Neural cell (in vitro differentiated cells): ENCODE data around the gene ATOH8. TPM values are rescaled to one million over a fixed set of nuclear protein-coding genes. Genes with fewer than 3 reads are reported as not detected.

Experiments
- H2AFZ ChIP-seq: fragments of 200-600, 300-800 bp; sonication (generic), shearing (Covaris generic); 2 replicates; pipeline ENCODE4 v1.6.0; 2014; ENCODE audit warnings: low read depth, mild to moderate bottlenecking, antibody characterized with exemption, low read length, moderate library complexity
- H3F3A ChIP-seq: fragments of 200-600 bp; shearing (Covaris generic); 2 replicates; pipeline ENCODE4 v1.6.1; 2016; ENCODE audit warnings: mild to moderate bottlenecking, moderate library complexity, mixed read lengths, antibody characterized with exemption, low read length; ENCODE audit not compliant: insufficient read depth, poor library complexity, severe bottlenecking
- H3K27ac ChIP-seq: fragments of 200-600, 300-800 bp; sonication (generic), shearing (Covaris generic); 2 replicates; pipeline ENCODE4 v1.5.1; 2014; ENCODE audit warnings: mild to moderate bottlenecking, low read length, moderate library complexity
- H3K27me3 ChIP-seq: fragments of 300-800, 200-600 bp; sonication (generic), shearing (Covaris generic); 2 replicates; pipeline ENCODE4 v1.6.0; 2014; ENCODE audit warnings: mild to moderate bottlenecking, low read depth, low read length, moderate library complexity; ENCODE audit not compliant: insufficient read depth
- H3K36me3 ChIP-seq: fragments of 300-800, 200-600 bp; sonication (generic), shearing (Covaris generic); 2 replicates; pipeline ENCODE4 v1.5.1; 2014; ENCODE audit warnings: mild to moderate bottlenecking, antibody characterized with exemption, low read length, moderate library complexity; ENCODE audit not compliant: insufficient read depth
- H3K4me2 ChIP-seq: fragments of 300-800, 200-600 bp; sonication (generic), shearing (Covaris generic); 2 replicates; pipeline ENCODE4 v1.6.0; 2014; ENCODE audit warnings: mild to moderate bottlenecking, low read length
- H3K4me3 ChIP-seq: fragments of 300-800, 200-600 bp; sonication (generic), shearing (Covaris generic); 2 replicates; pipeline ENCODE4 v1.5.1; 2014; ENCODE audit warnings: mild to moderate bottlenecking, low read length, moderate library complexity
- H3K79me2 ChIP-seq: fragments of 200-600 bp; shearing (Covaris generic); replicated peaks from 2 replicates; pipeline ENCODE4 v1.6.0; 2014; ENCODE audit warnings: mild to moderate bottlenecking, low read length, moderate library complexity; ENCODE audit not compliant: insufficient read depth
- H3K9ac ChIP-seq: fragments of 300-800, 200-600 bp; sonication (generic), shearing (Covaris generic); 2 replicates; pipeline ENCODE4 v1.6.1; 2016; ENCODE audit warnings: mild to moderate bottlenecking, low read length, mixed read lengths
- H3K9me2 ChIP-seq: fragments of 200-600 bp; shearing (Covaris generic); 2 replicates; pipeline ENCODE4 v1.6.1; 2016; ENCODE audit warnings: mild to moderate bottlenecking, low read length, mixed read lengths; ENCODE audit not compliant: insufficient read depth
- H3K9me3 ChIP-seq: fragments of 200-600, 300-800 bp; sonication (generic), shearing (Covaris generic); 2 replicates; pipeline ENCODE4 v1.6.1; 2016; ENCODE audit warnings: mild to moderate bottlenecking, mixed run types, low read length, moderate library complexity, mixed read lengths
- H4K20me1 ChIP-seq: fragments of 200-600 bp; shearing (Covaris generic); 2 replicates; pipeline ENCODE4 v1.6.1; 2016; ENCODE audit warnings: mild to moderate bottlenecking, mixed run types; ENCODE audit not compliant: insufficient read depth
- EP300 ChIP-seq: fragments of 450-650 bp; conservative IDR thresholded peaks from 2 replicates; pipeline ENCODE4 v1.6.1; 2014; ENCODE audit warnings: antibody characterized with exemption, mild to moderate bottlenecking, moderate library complexity; ENCODE audit not compliant: poor library complexity, severe bottlenecking
- EZH2 ChIP-seq: fragments of 200-600, 300-800 bp; shearing (Covaris generic), sonication (generic); IDR thresholded peaks from 2 replicates; pipeline ENCODE4 v1.6.1; 2014; ENCODE audit warnings: antibody characterized with exemption, low read length, borderline replicate concordance, mild to moderate bottlenecking; ENCODE audit not compliant: insufficient read depth, poor library complexity, severe bottlenecking
- MXI1 ChIP-seq: fragments of 450-650 bp; conservative IDR thresholded peaks from 2 replicates; pipeline ENCODE4 v1.6.1; 2014; ENCODE audit warnings: antibody characterized with exemption, mild to moderate bottlenecking; ENCODE audit not compliant: poor library complexity, severe bottlenecking
- POLR2AphosphoS5 ChIP-seq: IDR thresholded peaks from 2 replicates; pipeline ENCODE4 v1.6.1; 2012
- RAD21 ChIP-seq: fragments of 450-650 bp; conservative IDR thresholded peaks from 2 replicates; pipeline ENCODE4 v1.6.1; 2014; ENCODE audit warnings: antibody characterized with exemption, mild to moderate bottlenecking, moderate library complexity
- SMC3 ChIP-seq: fragments of 450-650 bp; conservative IDR thresholded peaks from 2 replicates; pipeline ENCODE4 v1.6.1; 2014; ENCODE audit warnings: antibody characterized with exemption, mild to moderate bottlenecking, moderate library complexity; ENCODE audit not compliant: poor library complexity
- TAF1 ChIP-seq: IDR thresholded peaks from 2 replicates; pipeline ENCODE4 v1.6.1; 2012; ENCODE audit warnings: low read depth
- polyA plus RNA-seq: library from polyadenylated mRNA; depleted of rRNA; stranded (reverse); fragments of >200 nt; gene quantifications from 2 replicates; pipeline ENCODE4 v1.2.3, GENCODE V29; 2014
- TF ChIP-seq, protein P1 (sequence below): fragments of 450-650 bp; IDR thresholded peaks from 2 replicates; pipeline ENCODE4 v1.5.1; 2014; ENCODE audit warnings: antibody characterized with exemption, mild to moderate bottlenecking, moderate library complexity; ENCODE audit not compliant: poor library complexity, severe bottlenecking
- TF ChIP-seq, protein P2 (sequence below): IDR thresholded peaks from 2 replicates; pipeline ENCODE4 v1.6.1; 2012; ENCODE audit warnings: borderline replicate concordance

ATOH8 gene
- polyA plus RNA-seq, 1 donor from 2014 or later = 1.6 TPM

DNA sequence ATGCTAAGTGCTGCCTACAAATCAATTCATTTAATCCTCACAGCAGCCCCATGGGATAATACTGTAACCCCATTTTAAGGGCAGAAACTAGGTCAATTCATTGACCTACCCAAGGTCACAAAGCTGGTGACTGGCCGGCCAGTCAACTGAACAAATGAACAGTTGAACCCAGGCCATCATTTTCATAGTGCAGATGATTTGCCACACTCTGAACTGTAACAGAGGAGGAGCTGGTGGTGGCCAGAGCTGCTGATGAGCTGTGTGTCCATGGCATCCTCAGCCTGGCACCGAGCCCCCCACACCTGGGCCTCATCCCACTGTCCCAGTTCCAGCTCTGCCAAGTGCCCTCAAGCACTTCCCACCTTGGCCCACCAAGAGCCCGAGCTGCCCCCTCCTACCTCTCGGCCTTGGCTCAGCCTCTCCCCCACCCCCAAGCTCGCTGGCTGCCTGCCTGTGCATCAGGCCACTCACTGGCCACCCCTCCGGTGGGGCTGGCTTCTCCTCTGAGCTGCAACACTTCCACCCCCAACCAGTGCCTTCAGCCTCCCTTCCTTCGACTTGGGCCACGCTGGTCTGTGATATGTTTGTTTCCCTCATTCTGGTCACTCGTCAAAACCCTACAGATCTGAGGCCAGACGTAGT is 58.4 kb downstream of the ATOH8 start:
- Histone ChIP-seq H4K20me1 (no peaks in the 10 kb centered on the region), H3K9me3 (no peaks in the 10 kb centered on the region), H3K79me2 (no peaks in the 10 kb centered on the region), H3K27me3 (no peaks in the 10 kb centered on the region), H3K27ac (no peak overlapping the region), H3K9ac (no peak overlapping the region), H3K9me2 (no peaks in the 10 kb centered on the region), H3K4me2 (no peak overlapping the region), H2AFZ (no peak overlapping the region), H3K36me3 (no peaks in the 10 kb centered on the region), H3K4me3 (no peak overlapping the region), H3F3A (no peaks in the 10 kb centered on the region)
- TF ChIP-seq MXI1 = no peak
- TF ChIP-seq, protein P1, sequence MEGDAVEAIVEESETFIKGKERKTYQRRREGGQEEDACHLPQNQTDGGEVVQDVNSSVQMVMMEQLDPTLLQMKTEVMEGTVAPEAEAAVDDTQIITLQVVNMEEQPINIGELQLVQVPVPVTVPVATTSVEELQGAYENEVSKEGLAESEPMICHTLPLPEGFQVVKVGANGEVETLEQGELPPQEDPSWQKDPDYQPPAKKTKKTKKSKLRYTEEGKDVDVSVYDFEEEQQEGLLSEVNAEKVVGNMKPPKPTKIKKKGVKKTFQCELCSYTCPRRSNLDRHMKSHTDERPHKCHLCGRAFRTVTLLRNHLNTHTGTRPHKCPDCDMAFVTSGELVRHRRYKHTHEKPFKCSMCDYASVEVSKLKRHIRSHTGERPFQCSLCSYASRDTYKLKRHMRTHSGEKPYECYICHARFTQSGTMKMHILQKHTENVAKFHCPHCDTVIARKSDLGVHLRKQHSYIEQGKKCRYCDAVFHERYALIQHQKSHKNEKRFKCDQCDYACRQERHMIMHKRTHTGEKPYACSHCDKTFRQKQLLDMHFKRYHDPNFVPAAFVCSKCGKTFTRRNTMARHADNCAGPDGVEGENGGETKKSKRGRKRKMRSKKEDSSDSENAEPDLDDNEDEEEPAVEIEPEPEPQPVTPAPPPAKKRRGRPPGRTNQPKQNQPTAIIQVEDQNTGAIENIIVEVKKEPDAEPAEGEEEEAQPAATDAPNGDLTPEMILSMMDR = no peak
- TF ChIP-seq SMC3 = no peak
- no peak for TF ChIP-seq RAD21
- TF ChIP-seq POLR2AphosphoS5 = no peak
- TF ChIP-seq EP300 = no peak
- TF ChIP-seq, protein P2, sequence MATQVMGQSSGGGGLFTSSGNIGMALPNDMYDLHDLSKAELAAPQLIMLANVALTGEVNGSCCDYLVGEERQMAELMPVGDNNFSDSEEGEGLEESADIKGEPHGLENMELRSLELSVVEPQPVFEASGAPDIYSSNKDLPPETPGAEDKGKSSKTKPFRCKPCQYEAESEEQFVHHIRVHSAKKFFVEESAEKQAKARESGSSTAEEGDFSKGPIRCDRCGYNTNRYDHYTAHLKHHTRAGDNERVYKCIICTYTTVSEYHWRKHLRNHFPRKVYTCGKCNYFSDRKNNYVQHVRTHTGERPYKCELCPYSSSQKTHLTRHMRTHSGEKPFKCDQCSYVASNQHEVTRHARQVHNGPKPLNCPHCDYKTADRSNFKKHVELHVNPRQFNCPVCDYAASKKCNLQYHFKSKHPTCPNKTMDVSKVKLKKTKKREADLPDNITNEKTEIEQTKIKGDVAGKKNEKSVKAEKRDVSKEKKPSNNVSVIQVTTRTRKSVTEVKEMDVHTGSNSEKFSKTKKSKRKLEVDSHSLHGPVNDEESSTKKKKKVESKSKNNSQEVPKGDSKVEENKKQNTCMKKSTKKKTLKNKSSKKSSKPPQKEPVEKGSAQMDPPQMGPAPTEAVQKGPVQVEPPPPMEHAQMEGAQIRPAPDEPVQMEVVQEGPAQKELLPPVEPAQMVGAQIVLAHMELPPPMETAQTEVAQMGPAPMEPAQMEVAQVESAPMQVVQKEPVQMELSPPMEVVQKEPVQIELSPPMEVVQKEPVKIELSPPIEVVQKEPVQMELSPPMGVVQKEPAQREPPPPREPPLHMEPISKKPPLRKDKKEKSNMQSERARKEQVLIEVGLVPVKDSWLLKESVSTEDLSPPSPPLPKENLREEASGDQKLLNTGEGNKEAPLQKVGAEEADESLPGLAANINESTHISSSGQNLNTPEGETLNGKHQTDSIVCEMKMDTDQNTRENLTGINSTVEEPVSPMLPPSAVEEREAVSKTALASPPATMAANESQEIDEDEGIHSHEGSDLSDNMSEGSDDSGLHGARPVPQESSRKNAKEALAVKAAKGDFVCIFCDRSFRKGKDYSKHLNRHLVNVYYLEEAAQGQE = no peak
- TF ChIP-seq TAF1 = no peak
- no peak for TF ChIP-seq EZH2

DNA sequence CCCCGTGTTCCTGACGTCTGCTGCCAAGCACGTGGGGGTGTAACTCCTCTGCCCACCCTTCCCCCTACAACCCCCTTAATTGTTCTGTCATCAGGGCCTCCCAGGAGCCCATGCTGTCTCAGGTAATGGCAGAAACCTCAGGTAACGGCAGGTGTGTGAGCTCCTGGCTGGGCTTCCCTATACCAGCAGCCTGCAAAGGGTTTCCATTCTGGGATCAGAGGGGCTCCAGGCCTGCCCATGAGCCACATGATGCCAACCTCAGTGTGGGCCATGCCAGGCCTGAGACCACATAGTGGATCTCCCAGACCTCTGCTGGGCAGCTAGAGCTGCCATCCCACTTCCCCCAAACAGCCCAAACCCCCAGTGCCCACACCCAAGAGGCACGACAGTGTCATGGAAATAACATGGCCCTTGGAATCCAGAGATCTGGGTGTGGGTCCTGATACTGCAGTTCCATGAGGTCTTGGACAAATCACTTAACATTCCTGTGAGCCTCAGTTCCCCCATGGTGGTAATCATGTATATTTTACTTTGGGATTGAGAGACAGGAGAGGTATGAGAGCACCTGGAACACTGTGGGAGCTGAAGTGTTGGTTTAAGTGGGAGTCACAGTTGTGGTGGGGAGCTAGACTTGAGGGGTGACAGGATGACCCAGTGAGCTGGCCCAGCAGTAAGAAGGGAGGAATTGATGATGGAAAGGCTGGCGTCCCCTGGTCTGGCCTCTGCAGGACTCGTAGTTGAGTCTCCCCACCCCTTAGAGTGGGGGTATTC is 59.6 kb downstream of the ATOH8 start:
- H3K9me2 ChIP-seq = no peaks in the 10 kb centered on the region
- H2AFZ ChIP-seq = no peak overlapping the region
- H3K9ac ChIP-seq = no peak overlapping the region
- H3K27me3 ChIP-seq = no peaks in the 10 kb centered on the region
- no peak overlapping the region for H3K27ac ChIP-seq
- H3K79me2 ChIP-seq = no peaks in the 10 kb centered on the region
- TF ChIP-seq SMC3 (no peak), EP300 (no peak), RAD21 (no peak)
- TF ChIP-seq, protein P2 = no peak
- H3K36me3 ChIP-seq = no peaks in the 10 kb centered on the region
- no peak overlapping the region for H3K4me2 ChIP-seq
- no peak overlapping the region for H3K4me3 ChIP-seq
- H3K9me3 ChIP-seq = no peaks in the 10 kb centered on the region
- H3F3A ChIP-seq = no peaks in the 10 kb centered on the region
- no peaks in the 10 kb centered on the region for H4K20me1 ChIP-seq
